ENCODE data around the gene NPAS3.

The NPAS3 gene

DNA sequence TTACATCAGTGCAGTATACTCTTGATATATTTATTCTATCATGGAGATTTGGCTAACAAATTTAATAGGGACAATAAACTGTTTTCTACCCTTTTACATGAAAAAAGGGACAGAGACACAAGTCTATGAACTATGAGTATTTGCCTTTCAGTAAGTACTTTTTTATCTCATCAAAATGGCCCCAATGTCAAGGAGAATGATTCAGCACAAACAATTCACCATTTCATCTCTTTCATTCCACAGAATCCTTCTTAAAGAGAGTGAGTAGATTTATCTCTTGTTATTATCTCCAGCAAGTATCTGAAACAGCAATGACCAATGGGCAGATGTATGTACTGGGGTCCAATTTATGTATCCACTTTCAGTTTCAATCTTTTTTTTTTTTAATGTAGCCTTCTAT lies 447.5 kb downstream of the NPAS3 start:
- no peak for DNase-seq (ENCODE audit: low read depth, low spot score)
- no peak overlapping the region for H3K4me3 ChIP-seq (ENCODE audit: low read length)

GRCh38 chr14:33386781-33387180 lies 448.1 kb downstream of the NPAS3 start:
- H3K4me3 ChIP-seq (ENCODE audit: low read length), result no peak overlapping the region
- DNase-seq (ENCODE audit: low read depth, low spot score), result no peak

GRCh38 chr14:33390335-33390734 lies 451.7 kb downstream of the NPAS3 start:
- no peak overlapping the region for H3K4me3 ChIP-seq (ENCODE audit: low read length)
- DNase-seq (ENCODE audit: low read depth, low spot score), result no peak

GRCh38 chr14:33393231-33393894 lies 454.7 kb downstream of the NPAS3 start:
- no peak for DNase-seq (ENCODE audit: low read depth, low spot score)
- no peak overlapping the region for H3K4me3 ChIP-seq (ENCODE audit: low read length)

GRCh38 chr14:33393895-33394368 lies 455.3 kb downstream of the NPAS3 start:
- DNase-seq (ENCODE audit: low read depth, low spot score), result no peak
- H3K4me3 ChIP-seq (ENCODE audit: low read length), result no peak overlapping the region

- H3K4me3 ChIP-seq (ENCODE audit: low read length), result no peak overlapping the region
- no peak for DNase-seq (ENCODE audit: low read depth, low spot score)
Measured at GRCh38 chr14:33401311-33401710, 462.6 kb downstream of the NPAS3 start.

DNA sequence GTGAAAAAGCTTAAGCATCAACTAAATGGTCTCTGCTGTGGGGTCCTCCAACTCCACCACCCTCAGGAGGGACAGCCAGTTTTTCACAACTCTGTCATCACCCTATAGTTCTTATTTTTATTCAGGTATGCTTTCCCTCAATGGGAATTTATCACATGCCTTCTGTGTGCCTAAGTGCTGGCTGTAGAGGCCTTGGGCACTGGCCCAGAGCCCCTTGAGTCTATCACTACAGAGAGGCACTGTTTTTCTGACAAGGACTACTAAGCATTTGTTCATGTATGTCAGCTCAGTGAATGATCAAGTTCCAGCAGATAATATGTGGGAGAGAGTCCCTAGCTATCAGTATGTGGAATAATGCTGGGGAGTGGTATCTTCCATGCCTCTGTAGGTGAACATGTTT lies 463.9 kb downstream of the NPAS3 start:
- H3K4me3 ChIP-seq (ENCODE audit: low read length), result no peak overlapping the region
- no peak for DNase-seq (ENCODE audit: low read depth, low spot score)

- no peak overlapping the region for H3K4me3 ChIP-seq (ENCODE audit: low read length)
- no peak for DNase-seq (ENCODE audit: low read depth, low spot score)
Measured at GRCh38 chr14:33404054-33404453, 465.4 kb downstream of the NPAS3 start.

GRCh38 chr14:33404964-33405574 lies 466.4 kb downstream of the NPAS3 start:
- no peak for DNase-seq (ENCODE audit: low read depth, low spot score)
- no peak overlapping the region for H3K4me3 ChIP-seq (ENCODE audit: low read length)

GRCh38 chr14:33406766-33407165 lies 468.1 kb downstream of the NPAS3 start:
- no peak for DNase-seq (ENCODE audit: low read depth, low spot score)
- no peak overlapping the region for H3K4me3 ChIP-seq (ENCODE audit: low read length)

DNA sequence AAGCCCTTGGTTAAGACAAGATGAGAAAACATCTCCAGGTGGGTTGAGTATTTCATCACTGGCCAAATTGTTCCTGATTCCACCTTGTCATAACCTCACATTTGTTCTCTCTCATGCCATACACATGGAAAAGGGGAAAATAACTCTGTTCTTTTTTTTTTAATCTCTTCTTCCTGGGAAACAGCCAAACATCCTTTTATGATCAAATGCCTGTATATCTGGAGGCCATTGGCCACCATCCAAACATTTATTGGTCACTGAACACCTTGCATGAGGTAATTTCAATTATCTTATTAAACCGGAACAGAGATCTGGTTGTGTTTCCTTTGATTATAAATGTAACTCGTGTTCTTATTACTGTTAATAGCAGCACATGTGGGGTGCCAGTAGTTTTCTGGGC lies 469.6 kb downstream of the NPAS3 start:
- H3K4me3 ChIP-seq (ENCODE audit: low read length), result no peak overlapping the region
- no peak for DNase-seq (ENCODE audit: low read depth, low spot score)

DNA sequence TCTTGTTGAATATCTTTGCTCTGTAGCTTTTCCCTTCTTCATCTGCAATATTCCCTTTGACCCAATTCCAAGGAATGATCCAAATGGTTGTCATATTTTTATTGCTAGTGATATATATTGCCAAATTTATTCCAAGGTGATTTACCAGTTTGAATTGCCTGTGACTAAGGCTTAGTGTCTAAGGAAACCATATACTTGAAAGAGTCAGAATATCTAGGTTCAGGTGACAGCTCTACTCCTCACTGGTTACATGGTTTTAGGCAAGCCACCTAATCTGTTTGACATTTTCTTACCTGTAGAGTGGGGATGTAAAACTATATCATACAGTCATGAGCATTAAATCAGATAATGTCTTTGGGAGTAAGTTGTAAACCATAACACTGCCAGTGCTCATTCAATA lies 473.8 kb downstream of the NPAS3 start:
- H3K4me3 ChIP-seq (ENCODE audit: low read length), result no peak overlapping the region
- DNase-seq (ENCODE audit: low read depth, low spot score), result no peak

- H3K4me3 ChIP-seq (ENCODE audit: low read length), result no peak overlapping the region
- no peak for DNase-seq (ENCODE audit: low read depth, low spot score)
Measured at GRCh38 chr14:33413381-33413780, 474.7 kb downstream of the NPAS3 start.

GRCh38 chr14:33414041-33414440 lies 475.4 kb downstream of the NPAS3 start:
- no peak overlapping the region for H3K4me3 ChIP-seq (ENCODE audit: low read length)
- no peak for DNase-seq (ENCODE audit: low read depth, low spot score)

DNA sequence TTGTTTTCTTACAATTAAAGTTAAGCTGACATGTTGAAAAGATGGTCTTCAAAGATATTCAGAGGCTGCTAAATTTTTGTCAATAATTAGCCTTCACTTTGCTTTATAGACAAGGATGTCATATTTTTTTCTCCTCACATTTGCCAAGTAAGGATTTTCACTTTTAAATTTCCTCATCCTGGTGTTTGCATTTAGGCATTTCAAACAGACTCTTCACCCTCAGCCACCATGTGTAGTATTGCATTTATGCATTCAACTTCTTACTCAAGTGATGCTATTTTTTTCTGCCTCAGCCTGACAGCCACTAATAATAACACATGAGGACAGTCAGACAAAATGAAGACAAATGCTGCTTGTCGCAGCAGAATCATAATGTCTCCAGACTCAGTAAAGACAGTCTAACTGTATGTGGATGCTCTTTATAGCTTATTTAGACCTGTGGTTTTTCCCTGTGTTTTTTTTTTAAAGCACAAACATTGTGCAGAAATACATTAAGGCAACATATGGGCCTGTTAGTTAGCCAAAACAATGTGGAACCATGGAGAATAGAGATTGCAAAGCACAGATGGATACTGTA lies 481.5 kb downstream of the NPAS3 start:
- no peak overlapping the region for H3K4me3 ChIP-seq (ENCODE audit: low read length)
- DNase-seq (ENCODE audit: low read depth, low spot score), result no peak

DNA sequence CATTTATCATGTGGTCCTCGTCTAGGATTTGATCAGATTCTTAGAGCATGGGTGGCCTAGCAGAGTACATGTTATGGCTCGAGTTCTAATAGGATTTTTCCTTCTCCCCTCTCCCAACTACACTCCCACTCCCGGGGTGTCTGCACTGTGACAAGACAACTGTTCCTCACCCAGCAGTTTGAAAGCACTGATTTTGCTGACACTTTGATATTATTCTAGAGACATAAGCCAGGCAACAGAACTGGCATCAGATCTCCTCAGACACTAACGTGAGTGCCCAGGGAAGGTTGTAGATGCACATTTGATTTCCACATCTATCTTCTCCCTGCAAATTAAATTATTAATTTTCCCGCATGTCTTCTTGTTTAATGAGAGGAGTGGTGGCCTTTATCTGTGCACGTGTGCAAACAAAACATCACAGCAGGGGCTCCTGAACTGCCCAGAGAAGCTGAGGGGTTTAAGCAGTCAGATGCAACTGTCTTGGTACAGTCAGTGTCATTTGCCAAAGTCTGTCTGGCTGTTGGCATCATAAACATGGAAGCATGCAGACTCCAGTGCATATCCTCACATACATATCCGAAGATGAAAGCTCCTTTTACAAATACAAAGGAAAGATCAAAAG lies 491.8 kb downstream of the NPAS3 start:
- no peak overlapping the region for H3K4me3 ChIP-seq (ENCODE audit: low read length)
- no peak for DNase-seq (ENCODE audit: low read depth, low spot score)

DNA sequence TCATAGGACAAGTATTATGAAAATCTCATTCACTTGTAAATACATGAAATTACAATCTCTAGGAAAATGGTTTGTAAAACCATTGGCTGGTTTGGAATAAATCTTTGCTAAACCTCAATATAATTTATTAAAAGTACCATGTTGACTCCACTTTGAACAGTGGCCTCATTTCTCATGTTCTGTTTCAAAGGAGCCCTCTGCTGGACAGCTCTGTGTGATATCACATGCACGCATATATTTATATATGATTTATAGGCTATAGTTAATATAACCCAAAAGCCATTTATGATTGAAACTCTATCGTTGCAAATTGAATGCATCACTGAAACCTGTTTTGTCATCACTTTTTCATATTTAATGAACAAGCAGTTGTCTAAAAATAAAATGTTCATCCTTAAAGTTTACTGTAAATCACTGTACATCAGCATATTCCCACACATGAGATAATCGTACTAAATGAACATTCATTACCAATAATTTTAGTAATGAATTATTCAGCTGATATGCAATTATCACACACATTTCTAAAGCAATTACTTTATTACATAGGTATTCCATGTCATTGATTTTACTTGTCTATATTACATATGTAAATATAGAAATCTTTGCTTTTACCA lies 493.8 kb downstream of the NPAS3 start:
- H3K4me3 ChIP-seq (ENCODE audit: low read length), result no peak overlapping the region
- DNase-seq (ENCODE audit: low read depth, low spot score), result peak; percentile 21

GRCh38 chr14:33433396-33433795 lies 494.7 kb downstream of the NPAS3 start:
- H3K4me3 ChIP-seq (ENCODE audit: low read length), result no peak overlapping the region
- DNase-seq (ENCODE audit: low read depth, low spot score), result no peak

GRCh38 chr14:33435911-33436689 lies 497.4 kb downstream of the NPAS3 start:
- H3K4me3 ChIP-seq (ENCODE audit: low read length), result no peak overlapping the region
- no peak for DNase-seq (ENCODE audit: low read depth, low spot score)

All from Jurkat, Clone E6-1 (cell line).